ENCODE results near the gene NETO2. TPM values are rescaled to one million over a fixed set of nuclear protein-coding genes. Genes with fewer than 3 reads are reported as not detected.

Gene NETO2
- total and polyA plus RNA-seq, 10 of the 15 experiments (the other 5 are each of a cell fraction or from before 2014, with no cell fraction given): 8.5 to 53.1 (median 27.0) TPM

DNA sequence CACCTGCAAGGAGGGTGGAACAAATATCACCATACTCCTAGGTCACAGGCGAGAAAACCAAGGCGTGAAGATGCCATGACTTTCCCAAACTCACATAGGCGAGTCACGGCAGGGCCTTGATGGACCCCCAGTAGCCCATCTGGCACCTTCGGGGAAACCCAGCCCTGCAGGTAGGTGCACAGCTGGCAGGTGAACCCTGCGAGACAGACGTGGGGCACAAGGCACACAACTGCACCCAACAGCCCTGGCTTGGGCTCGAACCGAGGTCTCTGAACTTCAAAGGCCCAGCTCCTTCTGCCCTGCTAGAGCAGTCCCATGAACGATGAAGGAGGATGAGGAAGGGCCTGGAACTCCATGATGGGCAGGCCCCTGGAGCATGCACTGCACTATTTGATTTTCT lies 92.7 kb downstream of the NETO2 start:
- H3K9me3 ChIP-seq (replicated peaks; ENCODE audit: control insufficient read depth, insufficient read depth, low read length): no peaks in the 10 kb centered on the region
- no peak overlapping the region for H3K4me2 ChIP-seq (ENCODE audit: control insufficient read depth, insufficient read depth)
- H3K79me2 ChIP-seq (ENCODE audit: control insufficient read depth, insufficient read depth, low read length): no peaks in the 10 kb centered on the region
- TF ChIP-seq, protein P1, sequence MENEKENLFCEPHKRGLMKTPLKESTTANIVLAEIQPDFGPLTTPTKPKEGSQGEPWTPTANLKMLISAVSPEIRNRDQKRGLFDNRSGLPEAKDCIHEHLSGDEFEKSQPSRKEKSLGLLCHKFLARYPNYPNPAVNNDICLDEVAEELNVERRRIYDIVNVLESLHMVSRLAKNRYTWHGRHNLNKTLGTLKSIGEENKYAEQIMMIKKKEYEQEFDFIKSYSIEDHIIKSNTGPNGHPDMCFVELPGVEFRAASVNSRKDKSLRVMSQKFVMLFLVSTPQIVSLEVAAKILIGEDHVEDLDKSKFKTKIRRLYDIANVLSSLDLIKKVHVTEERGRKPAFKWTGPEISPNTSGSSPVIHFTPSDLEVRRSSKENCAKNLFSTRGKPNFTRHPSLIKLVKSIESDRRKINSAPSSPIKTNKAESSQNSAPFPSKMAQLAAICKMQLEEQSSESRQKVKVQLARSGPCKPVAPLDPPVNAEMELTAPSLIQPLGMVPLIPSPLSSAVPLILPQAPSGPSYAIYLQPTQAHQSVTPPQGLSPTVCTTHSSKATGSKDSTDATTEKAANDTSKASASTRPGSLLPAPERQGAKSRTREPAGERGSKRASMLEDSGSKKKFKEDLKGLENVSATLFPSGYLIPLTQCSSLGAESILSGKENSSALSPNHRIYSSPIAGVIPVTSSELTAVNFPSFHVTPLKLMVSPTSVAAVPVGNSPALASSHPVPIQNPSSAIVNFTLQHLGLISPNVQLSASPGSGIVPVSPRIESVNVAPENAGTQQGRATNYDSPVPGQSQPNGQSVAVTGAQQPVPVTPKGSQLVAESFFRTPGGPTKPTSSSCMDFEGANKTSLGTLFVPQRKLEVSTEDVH (IDR thresholded peaks at IDR 0.05; ENCODE audit: low read depth, partially characterized antibody): no peak
- TF ChIP-seq YY1 (IDR thresholded peaks at IDR 0.05; ENCODE audit: low read depth, low read length): no peak
- intact Hi-C loops (cut with micrococcal nuclease; ENCODE audit: unreplicated experiment) (no loop called here), in situ Hi-C loops (cut with MboI) (no loop called here)
- H3K27me3 ChIP-seq (replicated peaks in 1 of 2; ENCODE audit: control insufficient read depth in 2 of 2, insufficient read depth in 2 of 2, low read length in 1 of 2): no peaks in the 10 kb centered on the region
- H3K27ac ChIP-seq (ENCODE audit: control insufficient read depth, insufficient read depth): no peak overlapping the region
- ATAC-seq (no peak), DNase-seq (ENCODE audit: low read depth, low spot score) (no peak), FAIRE-seq (no peak)
- H3K9ac ChIP-seq (ENCODE audit: control insufficient read depth, insufficient read depth, low read length): no peak overlapping the region
- CTCF ChIA-PET: interaction anchor here (0.9 to 1.3 kb wide), 2 partner anchors 13 to 91 kb away, joined by 3 to 4 read pairs; no protein-coding TSS in a partner anchor
- no TSS peak for BruUV-seq (replicated peaks)
- H4K20me1 ChIP-seq (ENCODE audit: control insufficient read depth, insufficient read depth): no peaks in the 10 kb centered on the region
- H2AFZ ChIP-seq (ENCODE audit: control insufficient read depth, low read depth, low read length): no peak overlapping the region
- H3K4me1 ChIP-seq (ENCODE audit: control insufficient read depth, insufficient read depth, low read length): peaks cover 20% of the 10 kb centered on the region
- H3K4me3 ChIP-seq: no peak overlapping the region
- SMC1A ChIA-PET (ENCODE audit: uncharacterized antibody, unreplicated experiment): no interaction called here
- RAD21 ChIA-PET (ENCODE audit: unreplicated experiment): interaction anchor here (1.2 kb wide), 1 partner anchor 92 kb away, joined by 4 read pairs; the partner anchor contains the start of gene NETO2
- H3K36me3 ChIP-seq (ENCODE audit: control insufficient read depth in 2 of 2, insufficient read depth in 2 of 2, low read length in 1 of 2): no peaks in the 10 kb centered on the region
- WGBS (ENCODE audit: insufficient coverage, insufficient replicate concordance, low lambda C conversion rate, missing lambda C conversion rate): 73% methylated on average over 10 of the region's 10 CpGs
- POLR2A ChIA-PET: no interaction called here

- no peaks in the 10 kb centered on the region for H4K20me1 ChIP-seq (ENCODE audit: control insufficient read depth, insufficient read depth)
- H3K4me1 ChIP-seq (ENCODE audit: control insufficient read depth, insufficient read depth, low read length): peaks cover 22% of the 10 kb centered on the region
- ChIA-PET RAD21 (ENCODE audit: unreplicated experiment) (interaction anchor here (0.6 to 0.8 kb wide), 2 partner anchors 12 to 27 kb away, joined by 4 read pairs; no protein-coding TSS in a partner anchor), CTCF (interaction anchor here (0.6 to 1.3 kb wide), 5 partner anchors 12 to 1876 kb away, joined by 3 to 4 read pairs (median 3); partner anchors contain the start of gene NETO2), POLR2A (no interaction called here), SMC1A (ENCODE audit: uncharacterized antibody, unreplicated experiment) (interaction anchor here (4.3 kb wide), 1 partner anchor 12 kb away, joined by 21 read pairs; no protein-coding TSS in a partner anchor)
- no peak overlapping the region for H3K4me2 ChIP-seq (ENCODE audit: control insufficient read depth, insufficient read depth)
- no peaks in the 10 kb centered on the region for H3K9me3 ChIP-seq (replicated peaks; ENCODE audit: control insufficient read depth, insufficient read depth, low read length)
- in situ Hi-C loops (cut with MboI) (no loop called here), intact Hi-C loops (cut with micrococcal nuclease; ENCODE audit: unreplicated experiment) (no loop called here)
- no peak for ATAC-seq
- no peaks in the 10 kb centered on the region for H3K36me3 ChIP-seq (ENCODE audit: control insufficient read depth in 2 of 2, insufficient read depth in 2 of 2, low read length in 1 of 2)
- H3K9ac ChIP-seq (ENCODE audit: control insufficient read depth, insufficient read depth, low read length): no peak overlapping the region
- DNase-seq (ENCODE audit: low read depth, low spot score): no peak
- BruUV-seq (replicated peaks): no TSS peak
- no peaks in the 10 kb centered on the region for H3K79me2 ChIP-seq (ENCODE audit: control insufficient read depth, insufficient read depth, low read length)
- no peak overlapping the region for H3K27ac ChIP-seq (ENCODE audit: control insufficient read depth, insufficient read depth)
- no peak for FAIRE-seq
- no peak overlapping the region for H2AFZ ChIP-seq (ENCODE audit: control insufficient read depth, low read depth, low read length)
- H3K4me3 ChIP-seq: no peak overlapping the region
- WGBS (ENCODE audit: insufficient coverage, insufficient replicate concordance, low lambda C conversion rate, missing lambda C conversion rate): 58% methylated on average over 12 of the region's 12 CpGs
- H3K27me3 ChIP-seq (replicated peaks in 1 of 2; ENCODE audit: control insufficient read depth in 2 of 2, insufficient read depth in 2 of 2, low read length in 1 of 2): no peaks in the 10 kb centered on the region
- TF ChIP-seq, protein P2, sequence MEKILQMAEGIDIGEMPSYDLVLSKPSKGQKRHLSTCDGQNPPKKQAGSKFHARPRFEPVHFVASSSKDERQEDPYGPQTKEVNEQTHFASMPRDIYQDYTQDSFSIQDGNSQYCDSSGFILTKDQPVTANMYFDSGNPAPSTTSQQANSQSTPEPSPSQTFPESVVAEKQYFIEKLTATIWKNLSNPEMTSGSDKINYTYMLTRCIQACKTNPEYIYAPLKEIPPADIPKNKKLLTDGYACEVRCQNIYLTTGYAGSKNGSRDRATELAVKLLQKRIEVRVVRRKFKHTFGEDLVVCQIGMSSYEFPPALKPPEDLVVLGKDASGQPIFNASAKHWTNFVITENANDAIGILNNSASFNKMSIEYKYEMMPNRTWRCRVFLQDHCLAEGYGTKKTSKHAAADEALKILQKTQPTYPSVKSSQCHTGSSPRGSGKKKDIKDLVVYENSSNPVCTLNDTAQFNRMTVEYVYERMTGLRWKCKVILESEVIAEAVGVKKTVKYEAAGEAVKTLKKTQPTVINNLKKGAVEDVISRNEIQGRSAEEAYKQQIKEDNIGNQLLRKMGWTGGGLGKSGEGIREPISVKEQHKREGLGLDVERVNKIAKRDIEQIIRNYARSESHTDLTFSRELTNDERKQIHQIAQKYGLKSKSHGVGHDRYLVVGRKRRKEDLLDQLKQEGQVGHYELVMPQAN (conservative IDR thresholded peaks at IDR 0.05): no peak
- TF ChIP-seq HDGF (IDR thresholded peaks at IDR 0.05): no peak
- TF ChIP-seq, protein P3, sequence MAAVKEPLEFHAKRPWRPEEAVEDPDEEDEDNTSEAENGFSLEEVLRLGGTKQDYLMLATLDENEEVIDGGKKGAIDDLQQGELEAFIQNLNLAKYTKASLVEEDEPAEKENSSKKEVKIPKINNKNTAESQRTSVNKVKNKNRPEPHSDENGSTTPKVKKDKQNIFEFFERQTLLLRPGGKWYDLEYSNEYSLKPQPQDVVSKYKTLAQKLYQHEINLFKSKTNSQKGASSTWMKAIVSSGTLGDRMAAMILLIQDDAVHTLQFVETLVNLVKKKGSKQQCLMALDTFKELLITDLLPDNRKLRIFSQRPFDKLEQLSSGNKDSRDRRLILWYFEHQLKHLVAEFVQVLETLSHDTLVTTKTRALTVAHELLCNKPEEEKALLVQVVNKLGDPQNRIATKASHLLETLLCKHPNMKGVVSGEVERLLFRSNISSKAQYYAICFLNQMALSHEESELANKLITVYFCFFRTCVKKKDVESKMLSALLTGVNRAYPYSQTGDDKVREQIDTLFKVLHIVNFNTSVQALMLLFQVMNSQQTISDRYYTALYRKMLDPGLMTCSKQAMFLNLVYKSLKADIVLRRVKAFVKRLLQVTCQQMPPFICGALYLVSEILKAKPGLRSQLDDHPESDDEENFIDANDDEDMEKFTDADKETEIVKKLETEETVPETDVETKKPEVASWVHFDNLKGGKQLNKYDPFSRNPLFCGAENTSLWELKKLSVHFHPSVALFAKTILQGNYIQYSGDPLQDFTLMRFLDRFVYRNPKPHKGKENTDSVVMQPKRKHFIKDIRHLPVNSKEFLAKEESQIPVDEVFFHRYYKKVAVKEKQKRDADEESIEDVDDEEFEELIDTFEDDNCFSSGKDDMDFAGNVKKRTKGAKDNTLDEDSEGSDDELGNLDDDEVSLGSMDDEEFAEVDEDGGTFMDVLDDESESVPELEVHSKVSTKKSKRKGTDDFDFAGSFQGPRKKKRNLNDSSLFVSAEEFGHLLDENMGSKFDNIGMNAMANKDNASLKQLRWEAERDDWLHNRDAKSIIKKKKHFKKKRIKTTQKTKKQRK (IDR thresholded peaks at IDR 0.05; ENCODE audit: low read depth, low read length): no peak
Measured at GRCh38 chr16:47049901-47050583, 93.7 kb downstream of the NETO2 start.

Measured in GM12878 (cell line).